GM23338 (cell line): ENCODE results near the gene GBE1. TPM values are rescaled to one million over a fixed set of nuclear protein-coding genes. Genes with fewer than 3 reads are reported as not detected.
A peak's percentile ranks its signal among the peaks of the same experiment; 100 is the strongest.

Source experiments
- ATAC-seq: fragments of 200-7000 bp; cut with Tn5 transposase; 3 replicates; pipeline ENCODE4 v1.9.1; 2020
- DNase-seq: peaks from one replicate; pipeline ENCODE4 v3.0.0-alpha.2; 2015; ENCODE audit warnings: low spot score
- H2AFZ ChIP-seq: fragments of 200-600 bp; sonication (generic); 2 replicates; pipeline ENCODE4 v1.8.0; 2016; ENCODE audit warnings: antibody characterized with exemption, mild to moderate bottlenecking, moderate library complexity
- H3F3A ChIP-seq: fragments of 200-600 bp; sonication (generic); replicated peaks from 2 replicates; pipeline ENCODE4 v1.8.0; 2017; ENCODE audit warnings: antibody characterized with exemption, mixed run types, low read depth
- H3K27ac ChIP-seq: fragments of 200-600 bp; sonication (generic); 2 replicates; pipeline ENCODE4 v1.6.1; 2016; ENCODE audit warnings: low read depth
- H3K27me3 ChIP-seq: fragments of 200-600 bp; sonication (generic); 2 replicates; pipeline ENCODE4 v1.8.0; 2016; ENCODE audit warnings: mild to moderate bottlenecking, mixed run types, moderate library complexity; ENCODE audit not compliant: insufficient read depth
- H3K36me3 ChIP-seq: fragments of 200-600 bp; sonication (generic); 2 replicates; pipeline ENCODE4 v1.8.0; 2016; ENCODE audit warnings: mild to moderate bottlenecking; ENCODE audit not compliant: insufficient read depth
- H3K4me1 ChIP-seq: fragments of 200-600 bp; sonication (generic); 2 replicates; pipeline ENCODE4 v1.8.0; 2016; ENCODE audit warnings: mild to moderate bottlenecking, moderate library complexity; ENCODE audit not compliant: insufficient read depth
- H3K4me2 ChIP-seq: fragments of 200-600 bp; sonication (generic); 2 replicates; pipeline ENCODE4 v1.7.1; 2017; ENCODE audit warnings: mixed run types
- H3K4me3 ChIP-seq: fragments of 200-600 bp; sonication (generic); 2 replicates; pipeline ENCODE4 v1.6.1; 2016; ENCODE audit warnings: mixed run types
- H3K79me2 ChIP-seq: fragments of 200-600 bp; sonication (generic); replicated peaks from 2 replicates; pipeline ENCODE4 v1.8.0; 2017; ENCODE audit warnings: mild to moderate bottlenecking; ENCODE audit not compliant: insufficient read depth
- H3K9me2 ChIP-seq: fragments of 200-600 bp; sonication (generic); 2 replicates; pipeline ENCODE4 v1.8.0; 2017; ENCODE audit not compliant: insufficient read depth
- H4K20me1 ChIP-seq: fragments of 200-600 bp; sonication (generic); replicated peaks from 2 replicates; pipeline ENCODE4 v1.8.0; 2017; ENCODE audit warnings: mild to moderate bottlenecking; ENCODE audit not compliant: insufficient read depth
- H3K27ac Mint-ChIP-seq: 2 replicates; pipeline ENCODE4 v1.8.0; 2020; ENCODE audit warnings: inconsistent platforms, mild to moderate bottlenecking, moderate library complexity, mixed read lengths
- H3K27me3 Mint-ChIP-seq: 3 replicates; pipeline ENCODE4 v1.8.0; 2022; ENCODE audit warnings: low read depth, mild to moderate bottlenecking, moderate library complexity, mixed read lengths, inconsistent platforms; ENCODE audit not compliant: insufficient read depth, poor library complexity
- H3K36me3 Mint-ChIP-seq: 3 replicates; pipeline ENCODE4 v1.8.0; 2021; ENCODE audit warnings: low read depth, mild to moderate bottlenecking, inconsistent platforms, moderate library complexity, mixed read lengths
- H3K4me1 Mint-ChIP-seq: 3 replicates; pipeline ENCODE4 v1.8.0; 2020; ENCODE audit warnings: mild to moderate bottlenecking, inconsistent platforms, mixed read lengths
- H3K4me3 Mint-ChIP-seq: 3 replicates; pipeline ENCODE4 v1.8.0; 2021; ENCODE audit warnings: moderate library complexity, mild to moderate bottlenecking, inconsistent platforms, mixed read lengths
- H3K9me3 Mint-ChIP-seq: 3 replicates; pipeline ENCODE4 v1.8.0; 2020; ENCODE audit warnings: moderate library complexity, mild to moderate bottlenecking, inconsistent platforms, mixed read lengths
- CREB1 ChIP-seq: fragments of 250-450 bp; sonication (Bioruptor Pico); IDR thresholded peaks from 2 replicates; pipeline ENCODE4 v1.5.0; 2020; ENCODE audit warnings: low read depth, mild to moderate bottlenecking, moderate library complexity
- EZH2 ChIP-seq: fragments of 200-600 bp; sonication (generic); IDR thresholded peaks from one replicate; pipeline ENCODE4 v1.8.0; 2017; ENCODE audit warnings: antibody characterized with exemption, mild to moderate bottlenecking, low read depth; ENCODE audit not compliant: unreplicated experiment
- EZH2phosphoT487 ChIP-seq: fragments of 200-600 bp; sonication (generic); IDR thresholded peaks from one replicate; pipeline ENCODE4 v1.8.1; 2018; ENCODE audit warnings: antibody characterized with exemption; ENCODE audit not compliant: unreplicated experiment
- JUNB ChIP-seq: IDR thresholded peaks from one replicate; pipeline ENCODE4 v1.6.1; 2016; ENCODE audit warnings: antibody characterized with exemption; ENCODE audit not compliant: unreplicated experiment
- NANOG ChIP-seq: IDR thresholded peaks from 2 replicates; pipeline ENCODE4 v1.6.1; 2016; ENCODE audit warnings: antibody characterized with exemption, borderline replicate concordance
- POLR2AphosphoS5 ChIP-seq: IDR thresholded peaks from 2 replicates; pipeline ENCODE4 v1.6.1; 2016; ENCODE audit warnings: antibody characterized with exemption, low read depth
- STAT1 ChIP-seq: IDR thresholded peaks from one replicate; pipeline ENCODE4 v1.6.1; 2016; ENCODE audit warnings: antibody characterized with exemption; ENCODE audit not compliant: unreplicated experiment
- ZNF114 ChIP-seq: fragments of 250-450 bp; sonication (Bioruptor Pico); IDR thresholded peaks from 2 replicates; pipeline ENCODE4 v1.5.0; 2020; ENCODE audit warnings: mild to moderate bottlenecking, moderate library complexity
- ZNF331 ChIP-seq: fragments of 250-450 bp; sonication (Bioruptor Pico); IDR thresholded peaks from 2 replicates; pipeline ENCODE4 v1.5.0; 2020; ENCODE audit warnings: low read depth, mild to moderate bottlenecking, moderate library complexity
- polyA plus RNA-seq: library from polyadenylated mRNA; unstranded; fragments of >200 nt; fragmentation: Nextera tagmentation; extraction: Ambion mirVana; gene quantifications from 2 replicates; pipeline ENCODE4 v1.2.1, GENCODE V29; 2016
- total RNA-seq: library from RNA; depleted of rRNA; stranded (reverse); fragments of >200 nt; shearing (Covaris generic); gene quantifications from 2 replicates; pipeline ENCODE4 v1.2.3, GENCODE V29; 2014
- TF ChIP-seq, protein P1 (sequence below), 2 experiments: fragments of 200-600 bp in 1 of 2; sonication (generic) in 1 of 2; conservative IDR thresholded peaks; 2 replicates each; pipeline versions ENCODE4 v1.5.1 to v1.6.1; 2016 to 2017; ENCODE audit warnings: antibody characterized with exemption in 2 of 2, low read depth in 2 of 2, mild to moderate bottlenecking in 2 of 2, moderate library complexity in 1 of 2
- TF ChIP-seq, protein P2 (sequence below): IDR thresholded peaks from one replicate; pipeline ENCODE4 v1.6.1; 2018; ENCODE audit warnings: antibody characterized with exemption; ENCODE audit not compliant: unreplicated experiment
- TF ChIP-seq, protein P3 (sequence below): IDR thresholded peaks from 2 replicates; pipeline ENCODE4 v1.6.1; 2016; ENCODE audit warnings: antibody characterized with exemption
- TF ChIP-seq, protein P4 (sequence below): fragments of 250-450 bp; sonication (Bioruptor Pico); IDR thresholded peaks from 2 replicates; pipeline ENCODE4 v1.5.0; 2020; ENCODE audit warnings: mild to moderate bottlenecking, moderate library complexity

GBE1 gene
- total and polyA plus RNA-seq, 2 experiments from 2014 or later: 6.4 to 12.2 TPM

DNA sequence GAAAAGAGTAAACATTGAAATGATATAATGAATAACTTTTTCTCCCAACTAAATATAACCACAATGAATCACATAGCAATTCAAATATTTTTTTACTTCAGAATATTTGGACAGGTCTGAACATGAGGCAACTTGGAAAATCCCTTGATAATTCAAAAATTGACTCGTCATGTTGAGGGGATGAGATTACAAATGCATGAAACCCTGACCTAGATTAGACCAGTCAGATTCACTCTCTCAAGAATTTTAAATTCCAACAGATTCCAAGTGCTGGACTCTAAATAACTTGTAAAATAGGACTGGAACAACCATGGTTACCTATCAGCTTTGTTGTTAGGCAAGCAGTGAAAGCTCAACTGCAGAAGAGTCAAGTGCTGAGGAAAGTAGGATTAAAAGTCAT is 317.5 kb downstream of the GBE1 start:
- Histone ChIP-seq H3K9me2 (no peaks in the 10 kb centered on the region), H3K4me3 (no peak overlapping the region), H3K27me3 (no peaks in the 10 kb centered on the region), H3K27ac (no peak overlapping the region), H3K4me2 (no peak overlapping the region), H3F3A (no peaks in the 10 kb centered on the region), H4K20me1 (no peaks in the 10 kb centered on the region), H3K36me3 (no peaks in the 10 kb centered on the region), H3K4me1 (no peaks in the 10 kb centered on the region), H3K79me2 (no peaks in the 10 kb centered on the region), H2AFZ (no peak overlapping the region)
- TF ChIP-seq EZH2 (no peak), POLR2AphosphoS5 (no peak), CREB1 (CRISPR knock-in tag) (no peak), ZNF114 (CRISPR knock-in tag) (no peak), ZNF331 (CRISPR knock-in tag) (no peak), NANOG (no peak), STAT1 (no peak), EZH2phosphoT487 (no peak), JUNB (no peak)
- TF ChIP-seq, protein P1, sequence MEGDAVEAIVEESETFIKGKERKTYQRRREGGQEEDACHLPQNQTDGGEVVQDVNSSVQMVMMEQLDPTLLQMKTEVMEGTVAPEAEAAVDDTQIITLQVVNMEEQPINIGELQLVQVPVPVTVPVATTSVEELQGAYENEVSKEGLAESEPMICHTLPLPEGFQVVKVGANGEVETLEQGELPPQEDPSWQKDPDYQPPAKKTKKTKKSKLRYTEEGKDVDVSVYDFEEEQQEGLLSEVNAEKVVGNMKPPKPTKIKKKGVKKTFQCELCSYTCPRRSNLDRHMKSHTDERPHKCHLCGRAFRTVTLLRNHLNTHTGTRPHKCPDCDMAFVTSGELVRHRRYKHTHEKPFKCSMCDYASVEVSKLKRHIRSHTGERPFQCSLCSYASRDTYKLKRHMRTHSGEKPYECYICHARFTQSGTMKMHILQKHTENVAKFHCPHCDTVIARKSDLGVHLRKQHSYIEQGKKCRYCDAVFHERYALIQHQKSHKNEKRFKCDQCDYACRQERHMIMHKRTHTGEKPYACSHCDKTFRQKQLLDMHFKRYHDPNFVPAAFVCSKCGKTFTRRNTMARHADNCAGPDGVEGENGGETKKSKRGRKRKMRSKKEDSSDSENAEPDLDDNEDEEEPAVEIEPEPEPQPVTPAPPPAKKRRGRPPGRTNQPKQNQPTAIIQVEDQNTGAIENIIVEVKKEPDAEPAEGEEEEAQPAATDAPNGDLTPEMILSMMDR (conservative IDR thresholded peaks at IDR 0.05; ENCODE audit: low read depth in 2 of 2): no peak
- TF ChIP-seq, protein P2, sequence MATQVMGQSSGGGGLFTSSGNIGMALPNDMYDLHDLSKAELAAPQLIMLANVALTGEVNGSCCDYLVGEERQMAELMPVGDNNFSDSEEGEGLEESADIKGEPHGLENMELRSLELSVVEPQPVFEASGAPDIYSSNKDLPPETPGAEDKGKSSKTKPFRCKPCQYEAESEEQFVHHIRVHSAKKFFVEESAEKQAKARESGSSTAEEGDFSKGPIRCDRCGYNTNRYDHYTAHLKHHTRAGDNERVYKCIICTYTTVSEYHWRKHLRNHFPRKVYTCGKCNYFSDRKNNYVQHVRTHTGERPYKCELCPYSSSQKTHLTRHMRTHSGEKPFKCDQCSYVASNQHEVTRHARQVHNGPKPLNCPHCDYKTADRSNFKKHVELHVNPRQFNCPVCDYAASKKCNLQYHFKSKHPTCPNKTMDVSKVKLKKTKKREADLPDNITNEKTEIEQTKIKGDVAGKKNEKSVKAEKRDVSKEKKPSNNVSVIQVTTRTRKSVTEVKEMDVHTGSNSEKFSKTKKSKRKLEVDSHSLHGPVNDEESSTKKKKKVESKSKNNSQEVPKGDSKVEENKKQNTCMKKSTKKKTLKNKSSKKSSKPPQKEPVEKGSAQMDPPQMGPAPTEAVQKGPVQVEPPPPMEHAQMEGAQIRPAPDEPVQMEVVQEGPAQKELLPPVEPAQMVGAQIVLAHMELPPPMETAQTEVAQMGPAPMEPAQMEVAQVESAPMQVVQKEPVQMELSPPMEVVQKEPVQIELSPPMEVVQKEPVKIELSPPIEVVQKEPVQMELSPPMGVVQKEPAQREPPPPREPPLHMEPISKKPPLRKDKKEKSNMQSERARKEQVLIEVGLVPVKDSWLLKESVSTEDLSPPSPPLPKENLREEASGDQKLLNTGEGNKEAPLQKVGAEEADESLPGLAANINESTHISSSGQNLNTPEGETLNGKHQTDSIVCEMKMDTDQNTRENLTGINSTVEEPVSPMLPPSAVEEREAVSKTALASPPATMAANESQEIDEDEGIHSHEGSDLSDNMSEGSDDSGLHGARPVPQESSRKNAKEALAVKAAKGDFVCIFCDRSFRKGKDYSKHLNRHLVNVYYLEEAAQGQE: no peak
- TF ChIP-seq, protein P3, sequence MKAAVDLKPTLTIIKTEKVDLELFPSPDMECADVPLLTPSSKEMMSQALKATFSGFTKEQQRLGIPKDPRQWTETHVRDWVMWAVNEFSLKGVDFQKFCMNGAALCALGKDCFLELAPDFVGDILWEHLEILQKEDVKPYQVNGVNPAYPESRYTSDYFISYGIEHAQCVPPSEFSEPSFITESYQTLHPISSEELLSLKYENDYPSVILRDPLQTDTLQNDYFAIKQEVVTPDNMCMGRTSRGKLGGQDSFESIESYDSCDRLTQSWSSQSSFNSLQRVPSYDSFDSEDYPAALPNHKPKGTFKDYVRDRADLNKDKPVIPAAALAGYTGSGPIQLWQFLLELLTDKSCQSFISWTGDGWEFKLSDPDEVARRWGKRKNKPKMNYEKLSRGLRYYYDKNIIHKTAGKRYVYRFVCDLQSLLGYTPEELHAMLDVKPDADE: no peak
- TF ChIP-seq, protein P4, sequence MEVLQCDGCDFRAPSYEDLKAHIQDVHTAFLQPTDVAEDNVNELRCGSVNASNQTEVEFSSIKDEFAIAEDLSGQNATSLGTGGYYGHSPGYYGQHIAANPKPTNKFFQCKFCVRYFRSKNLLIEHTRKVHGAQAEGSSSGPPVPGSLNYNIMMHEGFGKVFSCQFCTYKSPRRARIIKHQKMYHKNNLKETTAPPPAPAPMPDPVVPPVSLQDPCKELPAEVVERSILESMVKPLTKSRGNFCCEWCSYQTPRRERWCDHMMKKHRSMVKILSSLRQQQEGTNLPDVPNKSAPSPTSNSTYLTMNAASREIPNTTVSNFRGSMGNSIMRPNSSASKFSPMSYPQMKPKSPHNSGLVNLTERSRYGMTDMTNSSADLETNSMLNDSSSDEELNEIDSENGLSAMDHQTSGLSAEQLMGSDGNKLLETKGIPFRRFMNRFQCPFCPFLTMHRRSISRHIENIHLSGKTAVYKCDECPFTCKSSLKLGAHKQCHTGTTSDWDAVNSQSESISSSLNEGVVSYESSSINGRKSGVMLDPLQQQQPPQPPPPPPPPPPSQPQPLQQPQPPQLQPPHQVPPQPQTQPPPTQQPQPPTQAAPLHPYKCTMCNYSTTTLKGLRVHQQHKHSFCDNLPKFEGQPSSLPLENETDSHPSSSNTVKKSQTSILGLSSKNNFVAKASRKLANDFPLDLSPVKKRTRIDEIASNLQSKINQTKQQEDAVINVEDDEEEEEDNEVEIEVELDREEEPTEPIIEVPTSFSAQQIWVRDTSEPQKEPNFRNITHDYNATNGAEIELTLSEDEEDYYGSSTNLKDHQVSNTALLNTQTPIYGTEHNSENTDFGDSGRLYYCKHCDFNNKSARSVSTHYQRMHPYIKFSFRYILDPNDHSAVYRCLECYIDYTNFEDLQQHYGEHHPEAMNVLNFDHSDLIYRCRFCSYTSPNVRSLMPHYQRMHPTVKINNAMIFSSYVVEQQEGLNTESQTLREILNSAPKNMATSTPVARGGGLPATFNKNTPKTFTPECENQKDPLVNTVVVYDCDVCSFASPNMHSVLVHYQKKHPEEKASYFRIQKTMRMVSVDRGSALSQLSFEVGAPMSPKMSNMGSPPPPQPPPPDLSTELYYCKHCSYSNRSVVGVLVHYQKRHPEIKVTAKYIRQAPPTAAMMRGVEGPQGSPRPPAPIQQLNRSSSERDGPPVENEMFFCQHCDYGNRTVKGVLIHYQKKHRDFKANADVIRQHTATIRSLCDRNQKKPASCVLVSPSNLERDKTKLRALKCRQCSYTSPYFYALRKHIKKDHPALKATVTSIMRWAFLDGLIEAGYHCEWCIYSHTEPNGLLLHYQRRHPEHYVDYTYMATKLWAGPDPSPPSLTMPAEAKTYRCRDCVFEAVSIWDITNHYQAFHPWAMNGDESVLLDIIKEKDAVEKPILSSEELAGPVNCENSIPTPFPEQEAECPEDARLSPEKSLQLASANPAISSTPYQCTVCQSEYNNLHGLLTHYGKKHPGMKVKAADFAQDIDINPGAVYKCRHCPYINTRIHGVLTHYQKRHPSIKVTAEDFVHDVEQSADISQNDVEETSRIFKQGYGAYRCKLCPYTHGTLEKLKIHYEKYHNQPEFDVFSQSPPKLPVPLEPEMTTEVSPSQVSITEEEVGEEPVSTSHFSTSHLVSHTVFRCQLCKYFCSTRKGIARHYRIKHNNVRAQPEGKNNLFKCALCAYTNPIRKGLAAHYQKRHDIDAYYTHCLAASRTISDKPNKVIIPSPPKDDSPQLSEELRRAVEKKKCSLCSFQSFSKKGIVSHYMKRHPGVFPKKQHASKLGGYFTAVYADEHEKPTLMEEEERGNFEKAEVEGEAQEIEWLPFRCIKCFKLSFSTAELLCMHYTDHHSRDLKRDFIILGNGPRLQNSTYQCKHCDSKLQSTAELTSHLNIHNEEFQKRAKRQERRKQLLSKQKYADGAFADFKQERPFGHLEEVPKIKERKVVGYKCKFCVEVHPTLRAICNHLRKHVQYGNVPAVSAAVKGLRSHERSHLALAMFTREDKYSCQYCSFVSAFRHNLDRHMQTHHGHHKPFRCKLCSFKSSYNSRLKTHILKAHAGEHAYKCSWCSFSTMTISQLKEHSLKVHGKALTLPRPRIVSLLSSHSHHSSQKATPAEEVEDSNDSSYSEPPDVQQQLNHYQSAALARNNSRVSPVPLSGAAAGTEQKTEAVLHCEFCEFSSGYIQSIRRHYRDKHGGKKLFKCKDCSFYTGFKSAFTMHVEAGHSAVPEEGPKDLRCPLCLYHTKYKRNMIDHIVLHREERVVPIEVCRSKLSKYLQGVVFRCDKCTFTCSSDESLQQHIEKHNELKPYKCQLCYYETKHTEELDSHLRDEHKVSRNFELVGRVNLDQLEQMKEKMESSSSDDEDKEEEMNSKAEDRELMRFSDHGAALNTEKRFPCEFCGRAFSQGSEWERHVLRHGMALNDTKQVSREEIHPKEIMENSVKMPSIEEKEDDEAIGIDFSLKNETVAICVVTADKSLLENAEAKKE (CRISPR knock-in tag): no peak
- Mint-ChIP-seq H3K4me1 (no peaks in the 10 kb centered on the region), H3K36me3 (no peaks in the 10 kb centered on the region), H3K27ac (peak overlapping the region; percentile 54; the same call in 1 of the 2 replicates), H3K9me3 (no peaks in the 10 kb centered on the region), H3K4me3 (no peak overlapping the region), H3K27me3 (no peaks in the 10 kb centered on the region)
- DNase-seq: no peak
- ATAC-seq: no peak
